Adipocyte (in vitro differentiated cells): ENCODE measurements around the gene NANOS3.

ENCODE experiments used
- DNase-seq: peaks from one replicate; pipeline ENCODE4 v3.0.0-alpha.2; 2015; ENCODE audit warnings: low read depth
- H3K27me3 ChIP-seq: replicated peaks from 2 replicates; pipeline ENCODE4 v1.7.0; 2013; ENCODE audit warnings: mild to moderate bottlenecking, low read length, moderate library complexity; ENCODE audit not compliant: control insufficient read depth, insufficient read depth
- H3K36me3 ChIP-seq: 2 replicates; pipeline ENCODE4 v1.7.0; 2013; ENCODE audit warnings: low read length, mild to moderate bottlenecking, moderate library complexity; ENCODE audit not compliant: control insufficient read depth, insufficient read depth, severe bottlenecking
- H3K4me1 ChIP-seq: 2 replicates; pipeline ENCODE4 v1.7.0; 2013; ENCODE audit warnings: mild to moderate bottlenecking, low read length, moderate library complexity; ENCODE audit not compliant: control insufficient read depth, insufficient read depth
- H3K4me3 ChIP-seq: 2 replicates; pipeline ENCODE4 v1.7.0; 2013; ENCODE audit warnings: mild to moderate bottlenecking, low read length, moderate library complexity
- H3K9ac ChIP-seq: 2 replicates; pipeline ENCODE4 v1.7.0; 2013; ENCODE audit warnings: mild to moderate bottlenecking, low read length, moderate library complexity
- H3K9me3 ChIP-seq: 2 replicates; pipeline ENCODE4 v1.7.0; 2013; ENCODE audit warnings: mild to moderate bottlenecking, low read length, moderate library complexity; ENCODE audit not compliant: control insufficient read depth

The NANOS3 gene

GRCh38 chr19:13839130-13839937 is 37.6 kb upstream of the NANOS3 start:
- Histone ChIP-seq H3K4me3 (peak overlapping the region; percentile 96), H3K27me3 (no peaks in the 10 kb centered on the region), H3K9ac (peak overlapping the region; percentile 100), H3K36me3 (peaks cover 34% of the 10 kb centered on the region), H3K4me1 (peaks cover 53% of the 10 kb centered on the region), H3K9me3 (no peaks in the 10 kb centered on the region)
- DNase-seq = peak; percentile 94

GRCh38 chr19:13839938-13840304 is 37.0 kb upstream of the NANOS3 start:
- peak overlapping the region; percentile 96 for H3K4me3 ChIP-seq
- peaks cover 49% of the 10 kb centered on the region for H3K4me1 ChIP-seq
- H3K36me3 ChIP-seq = peaks cover 28% of the 10 kb centered on the region
- H3K9me3 ChIP-seq = no peaks in the 10 kb centered on the region
- H3K27me3 ChIP-seq = no peaks in the 10 kb centered on the region
- peak overlapping the region; percentile 100 for H3K9ac ChIP-seq
- DNase-seq = peak; percentile 78

GRCh38 chr19:13840305-13841085 is 36.4 kb upstream of the NANOS3 start:
- peaks cover 49% of the 10 kb centered on the region for H3K4me1 ChIP-seq
- H3K9ac ChIP-seq = peak overlapping the region; percentile 100
- H3K36me3 ChIP-seq = peaks cover 24% of the 10 kb centered on the region
- DNase-seq = peak; percentile 88
- H3K9me3 ChIP-seq = no peaks in the 10 kb centered on the region
- no peaks in the 10 kb centered on the region for H3K27me3 ChIP-seq
- peak overlapping the region; percentile 96 for H3K4me3 ChIP-seq

GRCh38 chr19:13841086-13841961 is 35.6 kb upstream of the NANOS3 start:
- Histone ChIP-seq H3K36me3 (peaks cover 16% of the 10 kb centered on the region), H3K27me3 (no peaks in the 10 kb centered on the region), H3K4me3 (peak overlapping the region; percentile 96), H3K9me3 (no peaks in the 10 kb centered on the region), H3K9ac (peak overlapping the region; percentile 100), H3K4me1 (peaks cover 41% of the 10 kb centered on the region)
- DNase-seq = peak; percentile 73

GRCh38 chr19:13841962-13842290 is 35.0 kb upstream of the NANOS3 start:
- peak; percentile 59 for DNase-seq
- Histone ChIP-seq H3K36me3 (peaks cover 14% of the 10 kb centered on the region), H3K4me3 (peak overlapping the region; percentile 96), H3K4me1 (peaks cover 41% of the 10 kb centered on the region), H3K9ac (peak overlapping the region; percentile 100), H3K9me3 (no peaks in the 10 kb centered on the region), H3K27me3 (no peaks in the 10 kb centered on the region)

- Histone ChIP-seq H3K4me3 (peak overlapping the region; percentile 96), H3K4me1 (peaks cover 39% of the 10 kb centered on the region), H3K9ac (peak overlapping the region; percentile 100), H3K27me3 (no peaks in the 10 kb centered on the region), H3K36me3 (peaks cover 9% of the 10 kb centered on the region), H3K9me3 (no peaks in the 10 kb centered on the region)
- DNase-seq = peak; percentile 87
Observed at GRCh38 chr19:13842291-13843103, 34.4 kb upstream of the NANOS3 start.

GRCh38 chr19:13843104-13843921 is 33.6 kb upstream of the NANOS3 start:
- peak; percentile 79 for DNase-seq
- peaks cover 41% of the 10 kb centered on the region for H3K4me1 ChIP-seq
- peak overlapping the region; percentile 83 for H3K4me3 ChIP-seq

GRCh38 chr19:13844130-13844631 is 32.8 kb upstream of the NANOS3 start:
- H3K36me3 ChIP-seq = no peaks in the 10 kb centered on the region
- H3K9me3 ChIP-seq = no peaks in the 10 kb centered on the region
- no peak overlapping the region for H3K4me3 ChIP-seq
- no peaks in the 10 kb centered on the region for H3K27me3 ChIP-seq
- H3K4me1 ChIP-seq = peaks cover 40% of the 10 kb centered on the region
- peak; percentile 44 for DNase-seq
- peak overlapping the region; percentile 95 for H3K9ac ChIP-seq

More at GRCh38 chr19:13843104-13843921, 33.6 kb upstream of the NANOS3 start:
- peaks cover 6% of the 10 kb centered on the region for H3K36me3 ChIP-seq
- H3K27me3 ChIP-seq = no peaks in the 10 kb centered on the region
- H3K9ac ChIP-seq = peak overlapping the region; percentile 95
- H3K9me3 ChIP-seq = no peaks in the 10 kb centered on the region

GRCh38 chr19:13846557-13847406 is 30.2 kb upstream of the NANOS3 start:
- no peaks in the 10 kb centered on the region for H3K9me3 ChIP-seq
- H3K4me1 ChIP-seq = peaks cover 46% of the 10 kb centered on the region
- H3K9ac ChIP-seq = peak overlapping the region; percentile 91
- H3K27me3 ChIP-seq = no peaks in the 10 kb centered on the region
- H3K4me3 ChIP-seq = peak overlapping the region; percentile 79
- peak; percentile 97 for DNase-seq
- H3K36me3 ChIP-seq = no peaks in the 10 kb centered on the region
